ENCODE data around the gene ZFP69.

ZFP69 gene

DNA sequence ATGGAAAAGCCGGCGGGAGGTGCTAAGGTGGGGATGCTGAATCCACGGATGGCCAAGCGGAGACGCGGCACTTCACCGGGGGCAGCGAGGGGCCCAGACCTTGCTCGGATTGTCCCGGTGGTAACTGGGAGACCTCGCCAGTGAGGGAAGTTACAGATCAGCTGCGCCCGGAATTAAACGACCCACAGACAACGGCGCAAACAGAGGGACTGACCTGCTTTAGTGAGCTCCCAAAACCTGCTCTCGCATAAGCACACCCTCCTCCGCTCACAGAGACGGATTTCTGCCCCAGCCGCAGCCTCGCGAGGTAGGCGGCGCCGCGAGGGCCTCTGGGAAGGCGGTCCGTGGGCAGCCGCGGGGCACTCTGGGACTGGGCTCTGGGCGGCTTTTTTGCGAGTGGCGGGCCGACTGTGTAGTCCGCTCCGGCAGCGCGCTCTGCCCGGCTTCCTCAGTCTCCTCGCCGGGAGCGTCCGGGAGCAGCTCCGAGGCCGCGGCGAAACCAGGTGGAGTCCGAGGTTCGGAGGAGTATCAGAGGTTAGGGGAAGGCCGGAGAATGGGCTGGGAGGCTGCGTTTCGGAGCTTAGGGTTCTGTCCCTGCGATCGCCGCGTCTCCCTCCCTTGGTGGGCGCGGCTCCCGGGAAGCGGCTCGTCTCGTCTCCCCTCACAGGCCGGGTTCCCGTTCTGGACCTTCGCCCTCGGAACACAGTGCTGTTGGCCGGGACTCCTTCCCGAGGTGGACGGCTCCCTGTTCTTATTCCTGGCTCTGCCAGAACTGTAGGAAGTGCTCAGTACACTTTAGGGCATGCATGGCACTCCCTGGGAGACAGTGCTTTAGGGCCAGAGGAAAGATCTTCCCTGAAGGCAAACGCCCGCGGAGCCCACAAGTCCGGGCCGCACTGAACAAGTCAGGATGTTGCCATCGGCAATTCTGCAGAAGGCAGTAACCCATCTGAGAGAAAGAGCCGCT is 31.6 kb downstream of the ZFP69 start, which contains the start of gene EXO5:
Gene EXO5, plus strand, starts transcription at position 393 of the 967 bp plus-strand sequence. CDS start 5,778 bp downstream, outside the sequence.
- TF ChIP-seq, protein P1, sequence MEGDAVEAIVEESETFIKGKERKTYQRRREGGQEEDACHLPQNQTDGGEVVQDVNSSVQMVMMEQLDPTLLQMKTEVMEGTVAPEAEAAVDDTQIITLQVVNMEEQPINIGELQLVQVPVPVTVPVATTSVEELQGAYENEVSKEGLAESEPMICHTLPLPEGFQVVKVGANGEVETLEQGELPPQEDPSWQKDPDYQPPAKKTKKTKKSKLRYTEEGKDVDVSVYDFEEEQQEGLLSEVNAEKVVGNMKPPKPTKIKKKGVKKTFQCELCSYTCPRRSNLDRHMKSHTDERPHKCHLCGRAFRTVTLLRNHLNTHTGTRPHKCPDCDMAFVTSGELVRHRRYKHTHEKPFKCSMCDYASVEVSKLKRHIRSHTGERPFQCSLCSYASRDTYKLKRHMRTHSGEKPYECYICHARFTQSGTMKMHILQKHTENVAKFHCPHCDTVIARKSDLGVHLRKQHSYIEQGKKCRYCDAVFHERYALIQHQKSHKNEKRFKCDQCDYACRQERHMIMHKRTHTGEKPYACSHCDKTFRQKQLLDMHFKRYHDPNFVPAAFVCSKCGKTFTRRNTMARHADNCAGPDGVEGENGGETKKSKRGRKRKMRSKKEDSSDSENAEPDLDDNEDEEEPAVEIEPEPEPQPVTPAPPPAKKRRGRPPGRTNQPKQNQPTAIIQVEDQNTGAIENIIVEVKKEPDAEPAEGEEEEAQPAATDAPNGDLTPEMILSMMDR (IDR thresholded peaks at IDR 0.05; ENCODE audit: low read depth, low read length): no peak
- H3K4me3 ChIP-seq (ENCODE audit: low read depth, low read length): peak within 1 kb of the TSS; percentile 77

DNA sequence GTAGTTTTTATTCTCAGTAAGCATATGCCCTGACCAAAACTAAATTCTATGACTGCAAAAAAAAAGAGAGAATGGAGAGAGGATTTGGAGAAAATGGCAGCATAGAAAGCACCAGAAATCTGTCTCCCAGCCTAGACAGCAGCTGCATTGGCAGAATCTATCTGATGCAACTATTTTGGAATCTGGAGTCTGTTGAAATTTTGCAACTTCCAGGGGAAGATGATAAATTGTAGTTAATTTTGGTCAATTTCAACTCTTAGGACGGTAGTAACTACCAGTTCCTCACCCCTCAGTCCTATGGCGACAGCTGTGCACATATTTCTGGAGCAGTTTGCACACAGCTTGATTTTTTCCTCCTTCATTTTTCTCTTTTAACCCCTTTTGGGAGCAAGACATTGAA is 42.4 kb downstream of the ZFP69 start:
- TF ChIP-seq, protein P1 (IDR thresholded peaks at IDR 0.05; ENCODE audit: low read depth, low read length): no peak

DNA sequence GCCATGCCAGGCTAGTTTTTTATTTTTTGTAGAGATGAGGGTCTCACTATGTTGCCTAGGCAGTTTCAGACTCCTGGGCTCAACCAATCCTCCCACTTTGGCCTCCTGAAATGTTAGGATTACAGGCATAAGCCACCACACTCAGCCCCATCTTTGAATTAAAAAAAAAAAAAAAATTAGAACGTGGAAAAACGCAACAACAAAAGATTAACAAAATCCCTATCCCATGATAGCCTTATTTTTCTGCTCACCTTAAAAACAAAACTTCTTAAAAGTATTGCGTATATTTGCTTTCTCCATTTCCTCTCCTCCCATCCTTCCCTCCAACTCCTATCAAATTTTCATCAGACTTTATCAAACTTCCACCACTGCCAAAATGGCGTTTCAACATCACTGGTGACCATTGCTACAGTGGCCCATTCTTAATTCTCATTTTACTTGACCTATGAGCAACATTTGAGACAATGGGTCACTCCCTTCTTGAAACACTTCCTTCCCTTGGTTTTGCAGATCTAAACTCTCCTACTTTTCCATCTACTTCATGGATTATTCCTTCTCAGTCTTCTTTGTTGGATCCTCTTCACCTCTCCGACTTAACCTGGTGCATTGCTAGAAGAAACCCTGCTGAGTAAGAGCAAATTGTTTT is 53.8 kb downstream of the ZFP69 start:
- TF ChIP-seq, protein P1 (IDR thresholded peaks at IDR 0.05; ENCODE audit: low read depth, low read length): no peak

More for the DNA sequence above, 42.4 kb downstream of the ZFP69 start:
- H3K4me3 ChIP-seq (ENCODE audit: low read depth, low read length): no peak overlapping the region

DNA sequence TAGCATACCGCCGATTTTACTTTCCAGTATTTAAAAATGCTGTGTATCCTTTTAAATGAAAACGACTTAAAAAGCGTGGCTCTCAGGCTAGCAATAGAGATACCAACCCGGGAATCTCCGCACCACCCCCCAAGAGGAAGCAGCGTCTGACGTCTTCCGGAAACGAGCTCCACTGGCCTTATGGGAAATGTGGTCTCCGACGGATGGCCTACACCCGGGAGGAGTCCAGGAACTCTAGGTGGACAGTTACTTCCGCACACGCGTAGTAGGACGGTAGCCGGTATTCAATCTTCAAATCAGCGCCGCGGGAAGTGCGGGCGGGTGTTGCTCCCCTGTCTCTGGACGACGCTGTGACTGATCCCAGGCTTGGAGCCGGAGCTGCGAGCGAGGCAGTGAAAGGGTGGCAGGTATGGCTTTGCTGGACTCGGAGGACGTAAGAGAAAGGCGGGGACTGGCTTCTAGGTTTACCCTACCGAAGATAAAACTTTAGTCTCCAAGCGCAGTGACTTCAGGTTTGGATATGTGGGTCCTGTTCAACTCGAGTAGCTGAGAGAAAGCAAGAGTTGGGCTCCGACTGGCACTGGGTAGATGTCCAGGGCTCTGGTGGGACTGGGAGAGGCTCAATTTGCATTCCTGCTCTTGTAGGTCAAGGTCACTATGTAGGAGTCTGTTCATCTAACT is 54.4 kb downstream of the ZFP69 start, which contains the start of gene ZNF684:
Gene ZNF684, plus strand, starts transcription at position 257 of the 681 bp plus-strand sequence. CDS start 1,530 bp downstream, outside the sequence.
- TF ChIP-seq, protein P1 (IDR thresholded peaks at IDR 0.05; ENCODE audit: low read depth, low read length): no peak
- H3K4me3 ChIP-seq (ENCODE audit: low read depth, low read length): peak within 1 kb of the TSS; percentile 74

More for the DNA sequence above, 53.8 kb downstream of the ZFP69 start:
- H3K4me3 ChIP-seq (ENCODE audit: low read depth, low read length): peak overlapping the region; percentile 74

DNA sequence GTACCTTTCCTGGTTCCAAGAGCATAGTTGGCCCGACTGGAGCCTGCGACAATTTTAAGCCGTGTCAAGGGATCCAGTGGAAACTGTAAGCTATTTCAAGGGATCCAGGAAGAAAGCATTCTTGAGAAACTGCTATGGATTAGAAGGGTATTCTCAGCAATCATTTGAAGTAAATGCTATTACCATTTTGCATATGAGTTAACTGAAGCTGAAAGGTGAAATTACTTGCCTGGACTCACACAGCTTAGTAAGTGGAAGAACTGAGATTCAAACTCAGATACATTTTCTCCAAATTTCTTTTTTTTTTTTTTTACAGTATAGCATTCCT is 54.9 kb downstream of the ZFP69 start:
- H3K4me3 ChIP-seq (ENCODE audit: low read depth, low read length): peak overlapping the region; percentile 74
- TF ChIP-seq, protein P1 (IDR thresholded peaks at IDR 0.05; ENCODE audit: low read depth, low read length): no peak

DNA sequence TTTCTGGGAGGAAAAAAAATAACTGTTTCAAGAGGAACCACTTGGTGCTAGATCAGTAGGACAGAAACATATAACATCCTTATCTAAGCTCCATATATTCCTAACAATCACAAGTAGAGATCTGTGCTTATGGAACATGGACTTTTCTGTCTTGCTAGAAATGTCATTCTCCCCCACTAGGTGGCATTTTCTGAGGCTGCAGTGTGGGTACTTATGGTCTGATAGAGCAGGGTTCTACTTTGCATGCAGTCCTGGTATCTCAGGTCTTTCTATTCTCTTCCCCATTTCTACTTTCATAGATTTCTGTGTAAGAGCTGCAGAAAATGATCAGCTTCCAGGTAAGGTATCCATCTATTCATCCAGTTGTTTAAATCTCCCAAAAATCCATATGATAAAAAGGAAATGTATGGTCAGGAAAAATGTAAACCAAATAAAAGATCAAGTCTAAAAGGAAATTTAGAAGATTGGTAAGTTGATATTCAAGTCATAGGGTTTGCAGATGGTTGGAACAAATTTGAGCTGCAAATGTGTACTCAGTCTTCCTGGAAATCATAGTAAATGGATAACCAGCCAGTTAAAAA is 55.8 kb downstream of the ZFP69 start:
- TF ChIP-seq, protein P1 (IDR thresholded peaks at IDR 0.05; ENCODE audit: low read depth, low read length): peak; percentile 39; the same call in 1 of the 2 replicates
- H3K4me3 ChIP-seq (ENCODE audit: low read depth, low read length): no peak overlapping the region

Data from WI38 (cell line).